ENCODE data around the gene AFAP1L2.

DNA sequence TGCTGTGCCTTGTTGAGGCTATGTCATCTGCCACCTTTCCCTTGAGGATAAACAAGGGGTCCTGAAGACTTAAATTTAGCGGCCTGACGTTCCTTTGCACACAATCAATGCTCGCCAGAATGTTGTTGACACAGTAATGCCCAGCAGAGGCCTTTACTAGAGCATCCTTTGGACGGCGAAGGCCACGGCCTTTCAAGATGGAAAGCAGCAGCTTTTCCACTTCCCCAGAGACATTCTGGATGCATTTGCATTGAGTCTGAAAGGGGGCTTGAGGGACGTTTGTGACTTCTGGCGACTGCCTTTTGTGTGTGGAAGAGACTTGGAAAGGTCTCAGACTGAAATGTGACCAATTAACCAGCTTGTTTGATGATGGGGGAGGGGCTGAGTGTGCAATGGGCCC is 112.8 kb downstream of the AFAP1L2 start:
- TF ChIP-seq, protein P1, sequence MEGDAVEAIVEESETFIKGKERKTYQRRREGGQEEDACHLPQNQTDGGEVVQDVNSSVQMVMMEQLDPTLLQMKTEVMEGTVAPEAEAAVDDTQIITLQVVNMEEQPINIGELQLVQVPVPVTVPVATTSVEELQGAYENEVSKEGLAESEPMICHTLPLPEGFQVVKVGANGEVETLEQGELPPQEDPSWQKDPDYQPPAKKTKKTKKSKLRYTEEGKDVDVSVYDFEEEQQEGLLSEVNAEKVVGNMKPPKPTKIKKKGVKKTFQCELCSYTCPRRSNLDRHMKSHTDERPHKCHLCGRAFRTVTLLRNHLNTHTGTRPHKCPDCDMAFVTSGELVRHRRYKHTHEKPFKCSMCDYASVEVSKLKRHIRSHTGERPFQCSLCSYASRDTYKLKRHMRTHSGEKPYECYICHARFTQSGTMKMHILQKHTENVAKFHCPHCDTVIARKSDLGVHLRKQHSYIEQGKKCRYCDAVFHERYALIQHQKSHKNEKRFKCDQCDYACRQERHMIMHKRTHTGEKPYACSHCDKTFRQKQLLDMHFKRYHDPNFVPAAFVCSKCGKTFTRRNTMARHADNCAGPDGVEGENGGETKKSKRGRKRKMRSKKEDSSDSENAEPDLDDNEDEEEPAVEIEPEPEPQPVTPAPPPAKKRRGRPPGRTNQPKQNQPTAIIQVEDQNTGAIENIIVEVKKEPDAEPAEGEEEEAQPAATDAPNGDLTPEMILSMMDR (IDR thresholded peaks at IDR 0.05): no peak
- TF ChIP-seq POLR2AphosphoS5 (IDR thresholded peaks at IDR 0.05) (no peak), POLR2A (IDR thresholded peaks at IDR 0.05) (no peak)

Measured in stomach (tissue), 4 donors.